ENCODE data around the gene SSBP3.
"Not testable (repeated sequence)": the region's sequence is repeated elsewhere in the genome, so short reads cannot be mapped to it uniquely, and the experiment has no call there.

Gene SSBP3

GRCh38 chr1:54348700-54349021 lies 57.5 kb downstream of the SSBP3 start:
- DNase-seq (ENCODE audit: low read depth): no peak

GRCh38 chr1:54347955-54348699 lies 58.1 kb downstream of the SSBP3 start:
- no peak for DNase-seq (ENCODE audit: low read depth)

DNA sequence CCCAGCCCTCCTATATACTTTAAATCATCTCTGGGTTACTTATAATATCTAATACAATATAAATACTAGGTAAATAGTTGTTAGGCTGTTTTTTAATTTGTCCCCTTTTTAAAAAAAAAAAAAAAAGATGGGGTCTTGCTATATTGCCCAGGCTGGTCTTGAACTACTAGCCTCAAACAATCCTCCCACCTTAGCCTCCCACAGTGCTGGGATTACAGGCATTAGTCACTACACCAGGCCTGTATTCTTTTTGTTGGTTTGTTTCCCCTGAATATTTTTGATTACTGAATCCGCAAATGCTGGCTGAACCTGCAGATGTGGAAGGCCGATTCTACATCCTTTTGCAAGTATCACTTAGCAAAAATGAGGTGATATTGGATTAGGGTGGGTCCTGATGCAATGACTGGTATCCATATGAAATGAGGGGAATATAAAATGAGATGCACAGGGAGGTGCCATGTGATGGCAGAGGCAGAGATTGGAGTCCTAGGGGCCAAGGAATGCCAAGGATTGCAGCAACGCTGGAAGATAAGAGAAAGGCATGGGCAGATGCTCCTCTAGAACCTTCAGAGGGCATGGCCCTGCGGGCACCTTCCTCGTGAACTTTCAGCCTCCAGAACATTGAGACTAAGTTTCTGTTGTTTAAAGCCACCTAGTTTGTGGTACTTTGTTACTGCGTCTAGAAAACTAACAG lies 58.8 kb downstream of the SSBP3 start:
- no peak for DNase-seq (ENCODE audit: low read depth)

DNA sequence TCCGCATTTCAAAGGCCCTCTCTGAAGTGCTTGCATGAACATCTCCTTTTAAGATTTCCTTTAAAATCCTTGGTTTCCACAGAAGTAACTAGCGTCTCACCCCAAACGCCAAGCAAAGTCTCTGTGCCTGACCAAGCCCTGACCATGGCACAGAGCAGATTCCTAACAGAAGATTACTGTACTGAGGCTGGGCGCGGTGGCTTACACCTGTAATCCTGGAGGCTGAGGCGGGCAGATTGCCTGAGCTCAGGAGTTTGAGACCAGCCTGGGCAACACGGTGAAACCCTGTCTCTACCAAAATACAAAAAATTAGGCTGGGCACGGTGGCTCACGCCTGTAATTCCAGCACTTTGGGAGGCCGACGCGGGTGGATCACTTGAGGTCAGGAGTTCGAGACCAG lies 60.6 kb downstream of the SSBP3 start:
- not testable (repeated sequence) for DNase-seq (ENCODE audit: low read depth)

DNA sequence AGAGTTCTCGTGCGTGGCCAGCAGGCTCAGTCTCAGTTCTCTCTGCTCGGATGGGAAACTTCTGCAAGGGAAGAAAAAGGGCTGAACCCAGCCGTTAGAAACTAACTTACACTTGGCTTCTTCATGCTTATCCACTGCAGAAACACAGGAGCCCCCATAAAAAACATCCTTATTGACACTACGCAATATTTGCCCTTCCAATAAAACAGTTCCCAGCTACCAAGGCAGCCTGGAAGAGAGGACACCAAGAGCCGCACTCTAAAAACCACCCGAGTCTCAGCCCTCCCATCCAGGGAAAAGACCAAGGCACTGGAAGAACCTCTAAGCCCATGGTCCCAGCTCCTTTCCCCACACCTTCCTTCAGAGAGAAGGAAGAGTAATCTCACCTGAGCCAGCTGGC lies 61.1 kb downstream of the SSBP3 start:
- DNase-seq (ENCODE audit: low read depth): no peak

- no peak for DNase-seq (ENCODE audit: low read depth)
These were observed 63.2 kb downstream of the SSBP3 start for GRCh38 chr1:54342742-54343687.

- no peak for DNase-seq (ENCODE audit: low read depth)
These were observed 63.9 kb downstream of the SSBP3 start for GRCh38 chr1:54342288-54342687.

- no peak for DNase-seq (ENCODE audit: low read depth)
These were observed 64.4 kb downstream of the SSBP3 start for GRCh38 chr1:54341763-54342162.

DNA sequence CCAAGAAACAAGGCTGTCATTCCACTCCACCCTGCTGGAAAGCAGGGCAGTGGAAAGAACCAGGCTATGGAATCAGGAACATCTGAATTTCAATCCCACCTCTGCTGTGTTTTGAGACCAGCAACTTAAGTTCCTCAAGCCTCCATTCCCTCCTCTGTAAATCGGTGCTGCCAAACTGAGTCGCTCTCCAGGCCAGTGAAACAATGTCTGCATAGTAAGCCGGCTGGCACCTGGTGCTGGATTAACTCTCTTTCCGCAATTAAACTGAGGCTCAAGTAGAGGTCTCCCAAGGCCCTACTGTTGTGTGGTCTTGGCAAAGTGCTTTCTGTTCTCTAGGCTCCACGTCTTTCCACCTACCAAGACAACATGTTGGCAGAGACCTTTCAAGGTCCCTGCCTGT lies 65.3 kb downstream of the SSBP3 start:
- DNase-seq (ENCODE audit: low read depth): no peak

- no peak for DNase-seq (ENCODE audit: low read depth)
These were observed 65.8 kb downstream of the SSBP3 start for GRCh38 chr1:54340434-54340833.

DNA sequence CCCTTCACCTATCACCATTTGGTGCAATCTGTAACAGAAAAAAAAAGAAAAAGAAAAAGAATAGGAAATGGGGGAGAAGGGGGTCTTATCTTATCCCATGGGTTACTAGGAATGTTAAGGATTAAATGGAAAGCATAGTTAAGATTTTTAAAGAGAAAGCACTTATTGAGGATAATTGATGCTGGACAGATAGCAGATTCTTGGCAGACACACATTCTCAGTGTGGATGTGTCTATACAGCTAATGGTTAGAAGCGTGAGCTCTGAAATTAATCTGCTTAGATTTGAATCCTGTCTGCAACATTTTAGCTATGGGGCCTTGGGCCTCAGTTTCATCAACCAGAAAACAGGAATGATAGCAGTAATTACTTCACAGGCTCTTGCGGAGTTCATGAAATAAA lies 67.1 kb downstream of the SSBP3 start:
- DNase-seq (ENCODE audit: low read depth): no peak

- no peak for DNase-seq (ENCODE audit: low read depth)
These were observed 67.7 kb downstream of the SSBP3 start for GRCh38 chr1:54338464-54338863.

DNA sequence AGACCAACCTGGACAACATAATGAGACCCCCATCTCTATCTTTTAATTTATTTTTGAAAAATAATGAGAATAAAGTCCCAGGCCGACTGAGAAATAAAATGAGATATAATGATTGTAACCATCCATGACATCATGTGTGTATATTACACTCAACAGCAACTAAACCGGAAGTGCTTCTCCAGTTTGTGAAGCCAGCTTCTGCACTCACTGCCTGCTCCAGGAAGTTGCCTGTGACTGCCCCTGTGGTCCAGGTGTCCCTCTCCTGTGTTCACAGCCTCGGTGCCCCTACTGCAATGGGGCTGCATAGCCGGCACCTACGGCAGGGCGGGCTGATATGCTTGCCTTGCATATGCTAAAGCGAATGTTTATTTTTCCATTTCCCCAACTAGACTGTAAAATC lies 68.3 kb downstream of the SSBP3 start:
- DNase-seq (ENCODE audit: low read depth): no peak

DNA sequence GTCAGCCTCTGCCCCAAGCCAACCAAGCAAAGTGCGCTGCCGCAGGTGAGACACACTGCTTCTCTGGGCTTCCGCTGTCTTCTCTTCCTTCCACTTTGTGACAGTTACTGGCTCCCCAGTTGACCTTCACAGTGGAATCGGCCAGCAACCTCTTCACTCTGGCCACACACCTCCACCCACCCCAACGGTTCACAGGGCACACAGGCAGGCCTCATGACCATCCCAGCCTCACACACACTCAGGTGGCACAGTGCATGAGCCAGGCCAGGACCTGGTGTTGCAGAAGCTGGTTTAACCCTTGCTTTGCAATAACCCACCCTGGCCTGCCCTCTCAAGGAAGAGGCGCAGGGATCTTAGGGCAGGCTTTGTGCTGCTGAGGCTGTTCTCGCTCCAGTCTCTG lies 69.2 kb downstream of the SSBP3 start:
- no peak for DNase-seq (ENCODE audit: low read depth)

- DNase-seq (ENCODE audit: low read depth): no peak
These were observed 70.1 kb downstream of the SSBP3 start for GRCh38 chr1:54336116-54336515.

- DNase-seq (ENCODE audit: low read depth): no peak
These were observed 70.5 kb downstream of the SSBP3 start for GRCh38 chr1:54335755-54336108.

DNA sequence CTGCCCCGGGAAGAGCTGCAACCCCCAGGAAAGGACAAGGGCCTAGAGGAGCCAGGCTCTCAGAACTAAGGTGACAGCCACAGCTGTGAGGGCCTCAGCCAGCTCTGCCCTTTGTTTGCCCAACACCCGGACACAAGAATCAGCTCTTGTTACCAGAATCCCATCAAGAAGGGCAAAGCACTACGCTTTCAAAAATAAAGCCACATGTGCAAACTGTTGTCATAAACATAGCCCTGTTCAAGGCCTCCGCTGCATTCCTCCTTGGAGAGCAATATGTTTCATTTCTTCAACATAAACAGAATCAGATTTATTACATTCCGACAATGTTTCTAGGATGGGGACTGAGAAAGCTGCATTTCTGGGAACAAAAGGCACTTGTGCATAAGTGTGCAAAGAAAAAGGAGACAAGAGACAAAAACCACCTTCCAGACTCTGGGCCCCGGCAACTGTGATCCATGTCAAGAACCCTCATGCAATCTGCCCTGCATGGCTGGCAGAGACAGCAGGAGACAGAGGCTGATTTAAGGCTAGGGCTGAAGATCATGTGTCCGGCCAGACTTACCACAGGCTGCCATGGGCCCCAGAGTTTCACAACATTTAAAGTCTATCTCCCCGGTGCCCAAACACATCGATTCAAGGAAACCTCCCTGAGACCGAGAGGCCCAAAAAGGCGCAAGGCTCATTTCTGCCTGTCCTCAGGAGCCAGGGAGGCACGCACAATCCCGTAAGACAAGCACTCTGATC lies 71.0 kb downstream of the SSBP3 start:
- DNase-seq (ENCODE audit: low read depth): no peak

DNA sequence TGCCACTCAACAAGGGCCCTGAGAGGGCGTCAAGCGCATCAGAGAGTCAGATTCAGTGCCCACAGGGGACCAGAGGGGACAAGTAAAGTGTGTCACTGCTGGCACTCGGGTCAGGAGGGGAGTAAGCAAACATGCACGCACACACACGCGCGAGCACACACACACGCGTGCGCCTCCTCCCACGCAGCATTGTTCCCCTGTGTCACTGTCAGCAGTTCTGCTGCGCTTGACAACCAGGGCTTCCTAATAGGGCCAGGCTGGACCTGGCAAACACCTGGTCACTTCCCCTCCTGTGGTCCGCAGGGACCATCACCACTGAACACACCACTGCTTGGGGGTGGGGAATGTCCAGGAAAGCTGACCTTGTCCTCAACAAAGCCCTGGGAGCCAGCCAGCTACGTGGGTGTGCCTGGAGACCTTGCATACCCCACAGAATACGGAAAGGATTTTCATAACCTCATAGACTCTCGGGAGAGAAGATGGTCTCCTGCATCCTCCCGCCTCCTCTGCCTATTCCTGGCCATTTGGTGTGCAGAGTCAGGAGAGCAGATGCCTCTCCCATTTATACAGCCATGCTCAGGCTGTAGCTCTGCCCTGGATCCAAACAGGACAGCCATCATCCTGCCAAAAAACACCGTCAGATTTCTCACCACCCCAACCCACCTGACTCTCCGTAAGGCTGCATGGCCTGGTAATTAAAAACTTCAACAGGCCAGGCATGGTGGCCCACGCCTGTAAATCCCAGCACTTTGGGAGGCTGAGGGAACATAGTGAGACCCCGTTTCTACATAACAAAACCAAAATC lies 73.2 kb downstream of the SSBP3 start:
- DNase-seq (ENCODE audit: low read depth): no peak

DNA sequence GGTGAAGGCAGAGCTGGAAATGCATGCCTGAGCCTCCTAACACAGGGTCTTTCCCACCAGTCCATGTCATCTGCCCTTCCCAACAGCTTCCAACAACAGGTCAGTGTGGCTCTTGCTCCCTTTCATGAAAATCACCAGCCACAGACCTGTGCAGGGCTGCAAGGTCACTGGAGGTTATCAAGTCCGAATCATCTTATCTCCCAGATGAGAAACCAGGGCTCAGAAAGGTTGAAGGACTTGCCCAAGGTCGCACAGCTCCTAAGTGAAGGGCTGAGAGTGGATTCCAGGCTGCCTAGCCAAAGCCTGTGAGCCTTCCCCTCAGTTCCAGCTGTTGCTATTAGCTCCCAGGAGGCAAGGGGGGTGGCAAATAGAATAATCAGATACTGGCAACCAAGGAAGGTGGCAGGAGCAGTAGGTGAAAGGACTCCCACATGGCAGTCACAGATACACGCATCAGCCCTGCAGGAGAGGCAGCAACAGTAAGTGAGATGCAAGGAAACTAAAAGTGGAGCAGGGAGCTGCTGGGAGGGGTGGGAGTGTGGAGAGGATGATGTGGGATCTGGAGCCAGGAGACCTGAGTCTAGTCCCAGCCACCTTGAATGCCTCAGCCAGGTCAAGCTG lies 74.2 kb downstream of the SSBP3 start:
- DNase-seq (ENCODE audit: low read depth): no peak

DNA sequence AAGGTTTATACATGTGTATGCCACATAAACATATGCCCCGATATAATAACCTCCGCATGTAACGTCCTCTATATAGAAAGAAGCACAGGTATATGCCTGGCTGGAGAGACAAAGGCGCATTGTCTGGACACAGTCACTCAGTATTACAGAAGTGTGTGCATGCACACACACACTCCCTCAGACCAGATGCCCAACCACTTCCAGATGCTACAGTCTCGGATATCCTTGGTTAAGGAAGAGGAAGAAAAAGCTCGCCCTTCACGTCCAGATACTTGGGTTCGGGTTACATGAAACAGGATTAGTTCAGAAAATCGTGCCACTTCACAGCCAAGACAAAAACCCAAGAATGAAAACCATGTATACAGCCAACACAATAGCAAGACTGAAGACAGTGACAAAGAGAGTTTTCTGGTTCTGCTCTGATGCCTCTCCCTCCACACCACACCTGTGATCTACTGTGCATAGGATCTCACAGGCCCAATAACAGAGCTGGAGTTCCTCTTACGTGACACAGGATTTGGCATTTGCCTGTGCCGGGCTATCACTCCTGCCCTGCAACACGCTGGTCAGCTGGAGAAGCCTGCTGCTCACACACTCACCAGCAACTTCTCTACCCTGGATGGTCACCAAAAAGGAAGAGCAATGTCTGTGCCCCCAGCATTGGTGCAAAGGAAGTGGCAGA lies 75.0 kb downstream of the SSBP3 start:
- DNase-seq (ENCODE audit: low read depth): no peak
